ENCODE measurements around the gene ATP6V0B. TPM values are rescaled to one million over a fixed set of nuclear protein-coding genes. Genes with fewer than 3 reads are reported as not detected.

Gene ATP6V0B
- total and polyA plus RNA-seq, 2 donors (not counting 3 experiments of a cell fraction or from before 2014, with no cell fraction given) = 110 to 325 TPM

GRCh38 chr1:43995984-43996732 lies 21.4 kb downstream of the ATP6V0B start:
- DNase-seq (ENCODE audit: low read depth, low spot score) (no peak), FAIRE-seq (no peak)
- Histone ChIP-seq H3K36me3 (ENCODE audit: control insufficient read depth in 2 of 2, extremely low read depth in 1 of 2, insufficient read depth in 2 of 2, low read length in 2 of 2) (no peaks in the 10 kb centered on the region), H3K4me3 (replicated peaks in 1 of 3; ENCODE audit: insufficient read depth in 1 of 3, low read depth in 1 of 3, low read length in 3 of 3) (no peak overlapping the region), H3K4me2 (ENCODE audit: insufficient read depth, low read length) (no peak overlapping the region), H3K27ac (ENCODE audit: insufficient read depth, low read depth, low read length) (no peak overlapping the region), H2AFZ (ENCODE audit: low read depth, low read length) (no peak overlapping the region), H3K27me3 (ENCODE audit: control insufficient read depth in 2 of 2, insufficient read depth in 2 of 2, low read length in 2 of 2) (no peaks in the 10 kb centered on the region), H3K9ac (replicated peaks; ENCODE audit: extremely low read depth, insufficient read depth, low read length) (no peak overlapping the region), H4K20me1 (replicated peaks; ENCODE audit: control insufficient read depth, extremely low read depth, insufficient read depth, low read length) (no peaks in the 10 kb centered on the region), H3K9me3 (replicated peaks; ENCODE audit: control insufficient read depth, insufficient read depth, low read length) (no peaks in the 10 kb centered on the region), H3K79me2 (ENCODE audit: control insufficient read depth, insufficient read depth, low read length) (no peaks in the 10 kb centered on the region), H3K4me1 (ENCODE audit: control insufficient read depth, extremely low read depth, insufficient read depth, low read length) (peaks cover 4% of the 10 kb centered on the region), H3K9me1 (replicated peaks; ENCODE audit: control insufficient read depth, extremely low read depth, insufficient read depth, low read length) (no peaks in the 10 kb centered on the region)
- no TSS peak for BruUV-seq (replicated peaks)
- dilution Hi-C loops (cut with MboI; ENCODE audit: extremely low pct_ligation_motif_present, low sequenced_read_pairs) (no loop called here), intact Hi-C loops (cut with micrococcal nuclease) (no loop called here)
- POLR2A ChIA-PET = no interaction called here
- CTCF ChIA-PET = interaction anchor here (0.6 to 1.9 kb wide), 4 partner anchors 9 to 1230 kb away, joined by 3 to 6 read pairs (median 4); no protein-coding TSS in a partner anchor
- no peak for TF ChIP-seq JUN (IDR thresholded peaks at IDR 0.05; ENCODE audit: borderline replicate concordance, insufficient read depth, insufficient read length, low read depth)
- TF ChIP-seq EZH2 (IDR thresholded peaks at IDR 0.05; ENCODE audit: borderline replicate concordance, low read depth, low read length, severe bottlenecking) = no peak
- TF ChIP-seq GATA2 (IDR thresholded peaks at IDR 0.05; ENCODE audit: insufficient read depth, insufficient read length, low read depth, low read length) = no peak
- TF ChIP-seq, protein P1, sequence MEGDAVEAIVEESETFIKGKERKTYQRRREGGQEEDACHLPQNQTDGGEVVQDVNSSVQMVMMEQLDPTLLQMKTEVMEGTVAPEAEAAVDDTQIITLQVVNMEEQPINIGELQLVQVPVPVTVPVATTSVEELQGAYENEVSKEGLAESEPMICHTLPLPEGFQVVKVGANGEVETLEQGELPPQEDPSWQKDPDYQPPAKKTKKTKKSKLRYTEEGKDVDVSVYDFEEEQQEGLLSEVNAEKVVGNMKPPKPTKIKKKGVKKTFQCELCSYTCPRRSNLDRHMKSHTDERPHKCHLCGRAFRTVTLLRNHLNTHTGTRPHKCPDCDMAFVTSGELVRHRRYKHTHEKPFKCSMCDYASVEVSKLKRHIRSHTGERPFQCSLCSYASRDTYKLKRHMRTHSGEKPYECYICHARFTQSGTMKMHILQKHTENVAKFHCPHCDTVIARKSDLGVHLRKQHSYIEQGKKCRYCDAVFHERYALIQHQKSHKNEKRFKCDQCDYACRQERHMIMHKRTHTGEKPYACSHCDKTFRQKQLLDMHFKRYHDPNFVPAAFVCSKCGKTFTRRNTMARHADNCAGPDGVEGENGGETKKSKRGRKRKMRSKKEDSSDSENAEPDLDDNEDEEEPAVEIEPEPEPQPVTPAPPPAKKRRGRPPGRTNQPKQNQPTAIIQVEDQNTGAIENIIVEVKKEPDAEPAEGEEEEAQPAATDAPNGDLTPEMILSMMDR (IDR thresholded peaks at IDR 0.05; ENCODE audit: extremely low read depth in 1 of 2, insufficient read depth in 1 of 2, low read depth in 1 of 2, low read length in 2 of 2) = no peak
- TF ChIP-seq POLR2A (IDR thresholded peaks at IDR 0.05; ENCODE audit: low read depth, low read length) = no peak
